Heart right ventricle (tissue), 16 donors: ENCODE data around the gene CADM1. TPM values are rescaled to one million over a fixed set of nuclear protein-coding genes. Genes with fewer than 3 reads are reported as not detected.

Experiments
- ATAC-seq, 8 donors: fragments of 200-7000 bp; cut with Tn5 transposase; one replicate each; pipeline ENCODE4 v1.9.1; 2020; ENCODE audit warnings: mild to moderate bottlenecking in 8 of 8, moderate library complexity in 8 of 8, moderate number of reproducible peaks in 1 of 8
- DNase-seq, 2 donors: peaks; one replicate each; pipeline ENCODE4 v3.0.0-alpha.2; 2020
- H3K27ac ChIP-seq, 10 donors: fragments of 200-600 bp; sonication (generic) in 2 of 10; one replicate each; pipeline versions ENCODE4 v1.5.0 to v1.8.0; 2020 to 2022; ENCODE audit warnings: mild to moderate bottlenecking in 3 of 10
- H3K27me3 ChIP-seq, 7 donors: fragments of 200-600 bp; one replicate each; pipeline ENCODE4 v1.8.0; 2021 to 2022; ENCODE audit warnings: mild to moderate bottlenecking in 2 of 7
- H3K36me3 ChIP-seq, 9 donors: fragments of 200-600 bp; sonication (generic) in 1 of 9; one replicate each; pipeline versions ENCODE4 v1.5.0 to v1.8.0; 2020 to 2022; ENCODE audit warnings: mild to moderate bottlenecking in 2 of 9
- H3K4me1 ChIP-seq, 9 donors: fragments of 200-600 bp; sonication (generic) in 1 of 9; one replicate each; pipeline versions ENCODE4 v1.5.0 to v1.8.0; 2020 to 2022; ENCODE audit warnings: mild to moderate bottlenecking in 4 of 9
- H3K4me3 ChIP-seq, 10 donors: fragments of 200-600 bp; sonication (generic) in 2 of 10; one replicate each; pipeline versions ENCODE4 v1.5.0 to v1.8.0; 2020 to 2022; ENCODE audit warnings: mild to moderate bottlenecking in 7 of 10, moderate library complexity in 2 of 10
- H3K9me3 ChIP-seq, 11 donors: fragments of 200-600 bp in 10 of 11; sonication (generic) in 2 of 11; one replicate each; pipeline versions ENCODE4 v1.5.0 to v1.8.0; 2013 to 2022; ENCODE audit warnings: mild to moderate bottlenecking in 2 of 11, control low read depth in 1 of 11, moderate library complexity in 1 of 11
- WGBS, 2 donors: extraction: QIAGEN DNeasy Blood & Tissue Kit; methylation state at CpG; one replicate each; pipeline ENCODE4 v1.1.7; 2013; ENCODE audit warnings: inconsistent platforms in 1 of 2; 5-methylcytosine and 5-hydroxymethylcytosine counted together
- intact Hi-C, 10 donors: fragments of 100-400 bp; cut with DNase I; formaldehyde crosslinking; loops; one replicate each; pipeline versions ENCODE4 v1.11.1 to v1.14.2; 2022
- polyA plus RNA-seq, 2 donors: library from polyadenylated mRNA; stranded (reverse); fragments of 200-250 nt; gene quantifications; one replicate each; pipeline ENCODE4 v1.2.3, GENCODE V29; 2013
- total RNA-seq, 10 donors: library from RNA; stranded (reverse); fragmentation: NEBNext Ultra II Directional in 3 of 10; extraction: Animal tissue kit (Norgen Biotek cat#: 25700) in 3 of 10; gene quantifications; one replicate each; pipeline versions ENCODE4 v1.2.1 to v1.2.4, GENCODE V29; 2021 to 2023
- TF ChIP-seq, protein P1 (sequence below), 9 donors: fragments of 200-600 bp; sonication (generic) in 2 of 9; IDR thresholded peaks; one replicate each; pipeline versions ENCODE4 v1.5.0 to v1.8.0; 2021 to 2022; ENCODE audit warnings: antibody characterized with exemption in 9 of 9, mild to moderate bottlenecking in 5 of 9, moderate library complexity in 1 of 9
- donor health status: Arrhythmogenic right ventricular cardiomyopathy.
- donor health status: ischemic (EF 13 %, LVEDD 7.1; RV severe dilation, severe dysfunction).
- donor health status: healthy with polysubstance abuse.
- donor health status: DM: no; HTN: yes; CAD: no.
- donor health status: DM: no; HTN: no; CAD: no.
- donor health status: ischemic (EF 25% LVEDD 6.9; RV normal size, moderate dysfunction).
- donor health status: ischemic (EF 25% LVEDD 5.7; RV mildly dilated, moderate dysfunction).
- donor health status: healthy.
- donor health status: DM: yes; HTN: yes; CAD: no.
- donor health status: Ischemic cardiomyopathy.
- donor health status: ischemic (EF 35%, LVEDD 5.7; RV mildly dilated, moderate dysfunction).
- donor health status: nonischemic (EF 11% LVEDD 7.7; RV severe dilation, severe dysfunction).
- donor health status: DM: yes; HTN: yes; CAD: no.
- donor health status: PGD.
- donor health status: ischemic (EF 29% LVEDD 5.4; RV normal size, mild dysfunction).
- donor health status: nonischemic (EF 23%, LVEDD 6.1; RV moderate dilation, normal function).

The CADM1 gene
- total and polyA plus RNA-seq, 12 donors = 10.2 to 83.0 (median 41.4) TPM

DNA sequence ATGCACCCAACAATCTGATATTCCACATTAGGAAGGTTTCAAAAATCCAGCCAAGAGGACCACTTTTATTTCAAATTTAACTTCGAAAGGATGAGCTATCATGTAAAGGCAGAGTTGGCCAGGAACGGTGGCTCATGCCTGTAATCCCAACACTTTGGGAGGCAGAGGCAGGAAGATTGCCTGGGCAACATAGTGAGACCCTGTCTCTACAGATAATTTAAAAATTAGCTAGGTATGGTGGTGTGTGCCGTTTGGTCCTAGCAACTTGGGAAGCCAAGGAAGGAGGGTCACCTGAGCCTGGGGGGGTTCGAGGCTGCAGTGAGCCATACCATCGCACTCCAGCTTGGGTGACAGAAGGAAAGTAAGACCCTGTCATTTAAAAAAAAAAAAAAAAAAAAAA lies 96.7 kb downstream of the CADM1 start:
- no peak overlapping the region for H3K27ac ChIP-seq
- 86 to 90% methylated on average over 5 of the region's 5 CpGs for whole genome bisulfite sequencing, 2 donors
- intact Hi-C loops = no loop called here
- TF ChIP-seq, protein P1, sequence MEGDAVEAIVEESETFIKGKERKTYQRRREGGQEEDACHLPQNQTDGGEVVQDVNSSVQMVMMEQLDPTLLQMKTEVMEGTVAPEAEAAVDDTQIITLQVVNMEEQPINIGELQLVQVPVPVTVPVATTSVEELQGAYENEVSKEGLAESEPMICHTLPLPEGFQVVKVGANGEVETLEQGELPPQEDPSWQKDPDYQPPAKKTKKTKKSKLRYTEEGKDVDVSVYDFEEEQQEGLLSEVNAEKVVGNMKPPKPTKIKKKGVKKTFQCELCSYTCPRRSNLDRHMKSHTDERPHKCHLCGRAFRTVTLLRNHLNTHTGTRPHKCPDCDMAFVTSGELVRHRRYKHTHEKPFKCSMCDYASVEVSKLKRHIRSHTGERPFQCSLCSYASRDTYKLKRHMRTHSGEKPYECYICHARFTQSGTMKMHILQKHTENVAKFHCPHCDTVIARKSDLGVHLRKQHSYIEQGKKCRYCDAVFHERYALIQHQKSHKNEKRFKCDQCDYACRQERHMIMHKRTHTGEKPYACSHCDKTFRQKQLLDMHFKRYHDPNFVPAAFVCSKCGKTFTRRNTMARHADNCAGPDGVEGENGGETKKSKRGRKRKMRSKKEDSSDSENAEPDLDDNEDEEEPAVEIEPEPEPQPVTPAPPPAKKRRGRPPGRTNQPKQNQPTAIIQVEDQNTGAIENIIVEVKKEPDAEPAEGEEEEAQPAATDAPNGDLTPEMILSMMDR (IDR thresholded peaks at IDR 0.05) = no peak
- peaks cover 0 to 27% (median 6%) of the 10 kb centered on the region in 9 donors for H3K4me1 ChIP-seq
- DNase-seq (no peak), ATAC-seq (no peak)
- no peaks in the 10 kb centered on the region for H3K27me3 ChIP-seq
- H3K9me3 ChIP-seq = no peaks in the 10 kb centered on the region
- no peak overlapping the region for H3K4me3 ChIP-seq
- no peaks in the 10 kb centered on the region for H3K36me3 ChIP-seq

DNA sequence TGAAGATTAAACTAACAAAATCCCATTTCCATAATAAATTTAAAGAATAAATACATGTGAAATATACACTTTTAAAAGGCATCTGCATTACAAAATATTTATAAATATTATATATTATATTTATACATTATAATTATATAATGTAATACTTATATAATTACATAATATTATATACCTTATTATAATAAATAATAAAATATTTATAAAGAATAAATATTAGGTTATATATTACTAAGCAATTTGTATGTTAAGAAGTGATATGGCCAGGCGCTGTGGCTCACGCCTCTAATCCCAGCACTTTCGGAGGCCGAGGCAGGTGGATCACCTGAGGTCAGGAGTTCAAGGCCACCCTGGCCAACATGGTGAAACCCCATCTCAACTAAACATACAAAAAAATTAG lies 97.8 kb downstream of the CADM1 start:
- 97 to 98% methylated on average over 4 of the region's 4 CpGs for WGBS, 2 donors
- no peak for ATAC-seq
- TF ChIP-seq, protein P1 (IDR thresholded peaks at IDR 0.05) = no peak

DNA sequence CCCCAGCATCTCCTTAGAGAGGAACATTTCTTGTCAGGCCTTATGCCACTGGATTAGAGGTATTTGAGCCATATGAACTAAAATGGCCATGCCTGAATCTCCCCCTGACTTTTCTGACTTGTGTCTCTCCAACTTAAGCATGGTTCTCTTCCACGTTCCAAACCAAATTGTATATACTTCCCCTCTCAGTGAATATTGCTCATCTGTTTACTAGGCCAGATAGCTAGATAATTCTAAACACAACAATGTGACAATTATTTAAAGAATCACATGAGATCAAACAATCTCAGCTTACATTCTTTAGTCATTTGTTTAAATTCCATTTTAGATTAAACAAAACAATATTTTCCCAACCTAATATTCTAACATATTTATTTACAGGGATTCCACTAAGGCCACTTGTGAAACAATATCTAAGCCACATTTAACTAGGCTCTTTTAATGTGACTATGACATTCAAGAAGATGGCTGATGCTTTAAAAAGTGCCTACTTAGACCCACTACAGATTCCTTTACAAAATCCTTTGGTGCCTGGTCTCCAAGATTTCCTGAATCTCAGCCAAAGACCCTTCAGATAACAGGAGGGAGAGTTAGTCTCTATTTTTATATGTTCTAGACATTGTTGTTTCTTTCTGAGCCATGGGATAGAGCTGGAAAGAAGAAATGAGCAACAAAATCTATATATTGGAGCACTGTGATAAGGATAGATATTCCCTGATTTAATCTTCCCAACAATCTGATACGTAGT lies 105.7 kb downstream of the CADM1 start:
- ATAC-seq = no peak
- intact Hi-C loops = no loop called here
- TF ChIP-seq, protein P1 (IDR thresholded peaks at IDR 0.05) = no peak
- H3K27me3 ChIP-seq = no peaks in the 10 kb centered on the region
- H3K4me3 ChIP-seq = no peak overlapping the region
- no peaks in the 10 kb centered on the region for H3K36me3 ChIP-seq
- no peaks in the 10 kb centered on the region for H3K9me3 ChIP-seq
- H3K27ac ChIP-seq = no peak overlapping the region
- peaks cover 0 to 9% (median 0%) of the 10 kb centered on the region in 9 donors for H3K4me1 ChIP-seq
- 65 to 82% methylated on average over 2 of the region's 2 CpGs for WGBS, 2 donors
- no peak for DNase-seq

More for the DNA sequence above, 97.8 kb downstream of the CADM1 start:
- H3K4me1 ChIP-seq = peaks cover 0 to 27% (median 6%) of the 10 kb centered on the region in 9 donors
- H3K4me3 ChIP-seq = no peak overlapping the region
- no peaks in the 10 kb centered on the region for H3K27me3 ChIP-seq
- no peaks in the 10 kb centered on the region for H3K9me3 ChIP-seq
- DNase-seq = no peak
- H3K27ac ChIP-seq = no peak overlapping the region
- H3K36me3 ChIP-seq = no peaks in the 10 kb centered on the region
- intact Hi-C loops = no loop called here

DNA sequence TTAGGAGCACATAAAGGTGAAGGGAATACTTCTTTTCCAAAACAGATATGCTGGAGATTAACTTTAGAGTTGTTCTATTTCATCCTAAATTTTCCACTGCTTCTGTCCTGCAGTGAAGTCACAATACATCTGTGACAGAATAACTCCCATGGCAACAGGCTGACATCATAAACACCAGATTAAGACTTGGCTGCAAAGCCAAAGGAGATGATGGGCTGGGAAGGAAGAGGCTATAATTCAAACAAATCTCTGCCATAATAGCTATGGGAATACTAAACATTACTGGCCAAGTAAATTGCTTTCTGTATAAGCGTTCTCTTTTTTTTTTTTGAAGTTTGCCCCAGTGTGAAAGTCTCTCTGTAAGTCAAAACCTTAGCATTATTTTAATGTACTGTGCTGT lies 107.7 kb downstream of the CADM1 start:
- peak in 1 of 8 donors; percentile 31 for ATAC-seq
- intact Hi-C loops = no loop called here
- H3K4me1 ChIP-seq = peaks cover 0 to 9% (median 0%) of the 10 kb centered on the region in 9 donors
- no peak for DNase-seq
- no peaks in the 10 kb centered on the region for H3K27me3 ChIP-seq
- WGBS, 2 donors = 48 to 74% methylated on average over 1 of the region's 1 CpG
- no peaks in the 10 kb centered on the region for H3K9me3 ChIP-seq
- TF ChIP-seq, protein P1 (IDR thresholded peaks at IDR 0.05) = no peak
- no peak overlapping the region for H3K4me3 ChIP-seq
- H3K27ac ChIP-seq = no peak overlapping the region
- no peaks in the 10 kb centered on the region for H3K36me3 ChIP-seq
